ENCODE data around the gene SUN2. TPM values are rescaled to one million over a fixed set of nuclear protein-coding genes. Genes with fewer than 3 reads are reported as not detected.

The SUN2 gene
- total and polyA plus RNA-seq, 9 donors = 21.2 to 311 (median 181) TPM

DNA sequence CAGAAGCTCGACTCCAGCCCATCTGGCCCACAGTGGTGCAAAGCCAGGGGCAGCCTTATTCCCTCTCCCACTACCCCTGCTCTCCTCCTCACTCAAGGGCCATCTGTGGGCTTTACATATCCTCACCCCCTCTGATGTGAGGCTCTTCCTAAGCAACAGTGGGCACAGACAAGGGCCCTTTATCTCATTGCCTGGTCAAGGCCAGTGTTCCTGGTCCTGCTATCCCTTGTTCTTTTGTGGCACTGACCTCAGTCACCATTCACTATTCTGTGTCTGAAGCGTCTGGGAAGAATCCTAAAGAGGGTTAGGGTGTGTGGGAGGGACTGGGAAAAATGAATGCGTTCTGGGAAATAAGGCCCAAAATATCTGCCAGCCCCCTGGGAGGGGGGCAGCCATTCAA is 30.8 kb upstream of the SUN2 start:
- 27 to 46% (median 38%) methylated on average over 3 of the region's 3 CpGs for WGBS, 3 donors
- TF ChIP-seq EP300 (IDR thresholded peaks at IDR 0.05) (no peak), POLR2A (IDR thresholded peaks at IDR 0.05) (no peak)
- TF ChIP-seq, protein P1, sequence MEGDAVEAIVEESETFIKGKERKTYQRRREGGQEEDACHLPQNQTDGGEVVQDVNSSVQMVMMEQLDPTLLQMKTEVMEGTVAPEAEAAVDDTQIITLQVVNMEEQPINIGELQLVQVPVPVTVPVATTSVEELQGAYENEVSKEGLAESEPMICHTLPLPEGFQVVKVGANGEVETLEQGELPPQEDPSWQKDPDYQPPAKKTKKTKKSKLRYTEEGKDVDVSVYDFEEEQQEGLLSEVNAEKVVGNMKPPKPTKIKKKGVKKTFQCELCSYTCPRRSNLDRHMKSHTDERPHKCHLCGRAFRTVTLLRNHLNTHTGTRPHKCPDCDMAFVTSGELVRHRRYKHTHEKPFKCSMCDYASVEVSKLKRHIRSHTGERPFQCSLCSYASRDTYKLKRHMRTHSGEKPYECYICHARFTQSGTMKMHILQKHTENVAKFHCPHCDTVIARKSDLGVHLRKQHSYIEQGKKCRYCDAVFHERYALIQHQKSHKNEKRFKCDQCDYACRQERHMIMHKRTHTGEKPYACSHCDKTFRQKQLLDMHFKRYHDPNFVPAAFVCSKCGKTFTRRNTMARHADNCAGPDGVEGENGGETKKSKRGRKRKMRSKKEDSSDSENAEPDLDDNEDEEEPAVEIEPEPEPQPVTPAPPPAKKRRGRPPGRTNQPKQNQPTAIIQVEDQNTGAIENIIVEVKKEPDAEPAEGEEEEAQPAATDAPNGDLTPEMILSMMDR (IDR thresholded peaks at IDR 0.05) = no peak
- Histone ChIP-seq H3K27me3 (no peaks in the 10 kb centered on the region), H3K36me3 (no peaks in the 10 kb centered on the region), H3K4me1 (ENCODE audit: insufficient read depth) (peaks cover 25% of the 10 kb centered on the region), H3K9me3 (no peaks in the 10 kb centered on the region), H3K27ac (peak overlapping the region in 1 of 2 donors; percentile 58), H3K4me3 (no peak overlapping the region)
- peak in 1 of 5 donors; percentile 28 for DNase-seq
- intact Hi-C loops (cut with DNase I) = loop anchor here in 2 of 4 donors (5.0 to 10.0 kb wide), 2 partner anchors 56 to 338 kb away; partner anchors contain the start of gene NPTXR (in 2 of the 2)

DNA sequence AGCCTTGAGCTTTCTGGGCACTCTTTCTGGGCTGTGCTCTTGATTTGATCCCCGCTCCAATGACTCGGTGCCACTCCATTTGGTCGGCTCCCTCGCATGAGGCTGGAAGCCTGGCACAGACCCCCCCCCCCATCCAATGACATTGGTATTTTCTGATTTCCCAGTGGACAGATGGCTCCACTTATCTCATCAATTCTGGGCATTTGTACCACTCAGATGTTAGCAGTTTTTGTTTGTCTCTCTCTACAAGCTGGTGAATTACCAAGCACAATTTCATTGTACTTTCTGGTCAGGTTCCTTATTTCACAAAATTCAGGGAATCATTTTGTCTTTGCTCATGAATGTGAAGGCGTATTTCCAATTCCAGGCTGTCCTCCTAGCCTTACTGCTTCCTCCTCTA is 29.1 kb upstream of the SUN2 start:
- TF ChIP-seq POLR2A (IDR thresholded peaks at IDR 0.05) = no peak
- TF ChIP-seq, protein P1 (IDR thresholded peaks at IDR 0.05) = no peak
- Histone ChIP-seq H3K9me3 (no peaks in the 10 kb centered on the region), H3K27me3 (no peaks in the 10 kb centered on the region), H3K4me3 (no peak overlapping the region), H3K27ac (no peak overlapping the region), H3K36me3 (no peaks in the 10 kb centered on the region), H3K4me1 (ENCODE audit: insufficient read depth) (peaks cover 25% of the 10 kb centered on the region)
- intact Hi-C loops (cut with DNase I) = loop anchor here in 2 of 4 donors (5.0 to 10.0 kb wide), 2 partner anchors 57 to 340 kb away; partner anchors contain the start of gene NPTXR (in 2 of the 2)
- DNase-seq = no peak
- WGBS, 3 donors = 89 to 92% (median 91%) methylated on average over 5 of the region's 5 CpGs

DNA sequence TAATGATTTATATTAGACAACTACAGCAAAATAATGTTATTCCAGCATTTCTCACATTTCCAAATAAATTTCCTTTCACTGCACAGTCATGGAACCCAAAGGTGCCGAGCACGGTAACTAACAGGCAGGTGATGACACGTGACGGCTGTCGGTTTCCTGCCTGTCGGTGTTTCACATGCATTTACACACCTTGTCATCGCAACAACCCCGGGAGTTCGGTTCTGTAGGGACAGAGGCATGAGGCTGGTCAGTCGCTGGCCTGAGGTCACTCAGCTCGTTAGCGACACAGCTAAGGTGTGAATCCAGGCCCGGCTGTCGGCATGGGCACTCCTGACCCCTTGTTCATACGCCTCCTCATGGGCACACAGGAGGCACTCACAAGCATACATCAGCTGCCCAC is 28.2 kb upstream of the SUN2 start:
- no peaks in the 10 kb centered on the region for H3K9me3 ChIP-seq
- WGBS, 3 donors = 95 to 97% (median 95%) methylated on average over 15 of the region's 15 CpGs
- H3K4me1 ChIP-seq (ENCODE audit: insufficient read depth) = peaks cover 25% of the 10 kb centered on the region
- no peaks in the 10 kb centered on the region for H3K36me3 ChIP-seq
- intact Hi-C loops (cut with DNase I) = loop anchor here in 1 of 4 donors (10.0 kb wide), 1 partner anchor 341 kb away; no protein-coding TSS in a partner anchor
- H3K27ac ChIP-seq = no peak overlapping the region
- no peaks in the 10 kb centered on the region for H3K27me3 ChIP-seq
- no peak overlapping the region for H3K4me3 ChIP-seq
- TF ChIP-seq, protein P1 (IDR thresholded peaks at IDR 0.05) = no peak
- TF ChIP-seq EP300 (IDR thresholded peaks at IDR 0.05) (no peak), POLR2A (IDR thresholded peaks at IDR 0.05) (no peak)
- no peak for DNase-seq

DNA sequence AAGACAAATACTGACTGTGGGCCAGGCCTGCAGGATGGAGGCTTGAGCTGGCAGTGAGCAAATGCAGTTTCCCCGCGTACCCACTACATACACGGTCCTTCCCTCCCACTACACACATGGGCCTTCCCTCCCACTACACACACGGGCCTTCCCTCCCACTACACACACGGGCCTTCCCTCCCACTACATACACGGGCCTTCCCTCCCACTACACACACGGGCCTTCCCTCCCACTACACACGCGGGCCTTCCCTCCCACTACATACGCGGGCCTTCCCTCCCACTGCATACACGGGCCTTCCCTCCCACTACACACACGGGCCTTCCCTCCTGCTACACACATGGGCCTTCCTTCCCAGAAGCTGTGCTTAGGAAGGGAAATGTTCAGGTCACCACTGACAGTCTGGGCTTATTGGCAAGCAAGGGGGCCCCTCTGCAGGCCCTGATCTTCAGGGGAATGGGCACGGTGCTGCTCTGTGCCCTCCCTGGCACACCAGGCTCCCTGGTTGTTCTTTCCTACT is 27.4 kb upstream of the SUN2 start:
- peaks cover 19% of the 10 kb centered on the region for H3K4me1 ChIP-seq (ENCODE audit: insufficient read depth)
- H3K4me3 ChIP-seq = no peak overlapping the region
- H3K36me3 ChIP-seq = no peaks in the 10 kb centered on the region
- 26 to 36% (median 29%) methylated on average over 14 of the region's 14 CpGs for WGBS, 3 donors
- no peaks in the 10 kb centered on the region for H3K27me3 ChIP-seq
- TF ChIP-seq POLR2A (IDR thresholded peaks at IDR 0.05) (no peak), EP300 (IDR thresholded peaks at IDR 0.05) (no peak)
- TF ChIP-seq, protein P1 (IDR thresholded peaks at IDR 0.05) = no peak
- no peak overlapping the region for H3K27ac ChIP-seq
- no peak for DNase-seq
- intact Hi-C loops (cut with DNase I) = loop anchor here in 1 of 4 donors (10.0 kb wide), 1 partner anchor 342 kb away; no protein-coding TSS in a partner anchor
- H3K9me3 ChIP-seq = no peaks in the 10 kb centered on the region
